ENCODE data around the gene CENPB. TPM values are rescaled to one million over a fixed set of nuclear protein-coding genes. Genes with fewer than 3 reads are reported as not detected.

The CENPB gene
- total and polyA plus RNA-seq, 4 donors: 4.5 to 32.4 (median 25.4) TPM

GRCh38 chr20:3755269-3755668 is 31.3 kb downstream of the CENPB start:
- no peak for DNase-seq (ENCODE audit: low spot score)
- Histone ChIP-seq H3K9ac (ENCODE audit: low read depth in 1 of 2, low read length in 2 of 2) (no peak overlapping the region), H3K27ac (ENCODE audit: low read depth in 1 of 2, low read length in 2 of 2) (no peak overlapping the region), H3K4me1 (ENCODE audit: control insufficient read depth in 4 of 4, insufficient read depth in 4 of 4, low read length in 3 of 4) (peaks cover 1 to 18% (median 14%) of the 10 kb centered on the region in 4 donors), H3K9me3 (ENCODE audit: control insufficient read depth in 4 of 4, low read length in 3 of 4) (no peaks in the 10 kb centered on the region), H3K4me3 (ENCODE audit: low read depth in 1 of 3, low read length in 3 of 3) (no peak overlapping the region), H3K27me3 (ENCODE audit: control insufficient read depth in 4 of 4, insufficient read depth in 4 of 4, low read length in 3 of 4) (no peaks in the 10 kb centered on the region), H3K36me3 (ENCODE audit: control insufficient read depth in 4 of 4, insufficient read depth in 3 of 4, low read depth in 1 of 4, low read length in 3 of 4) (peaks cover 0 to 3% (median 0%) of the 10 kb centered on the region in 4 donors)
- TF ChIP-seq FOXA2 (IDR thresholded peaks at IDR 0.05) (no peak), RXRA (IDR thresholded peaks at IDR 0.05) (no peak), FOXA1 (IDR thresholded peaks at IDR 0.05) (no peak), MAX (IDR thresholded peaks at IDR 0.05) (no peak), REST (IDR thresholded peaks at IDR 0.05) (no peak), CTCF (IDR thresholded peaks at IDR 0.05; ENCODE audit: low read depth, low read length, missing input control) (no peak), JUND (IDR thresholded peaks at IDR 0.05) (no peak), ZBTB33 (IDR thresholded peaks at IDR 0.05) (no peak), YY1 (IDR thresholded peaks at IDR 0.05) (no peak), GABPA (IDR thresholded peaks at IDR 0.05 in 1 of 2, conservative IDR thresholded peaks at IDR 0.05 in 1 of 2) (no peak), EGR1 (IDR thresholded peaks at IDR 0.05; ENCODE audit: low read depth in 2 of 2) (no peak), RAD21 (IDR thresholded peaks at IDR 0.05) (no peak), NR2F2 (IDR thresholded peaks at IDR 0.05) (no peak)
- 96% methylated on average over 7 of the region's 7 CpGs for WGBS

GRCh38 chr20:3754276-3754630 is 32.3 kb downstream of the CENPB start:
- no peak for DNase-seq (ENCODE audit: low spot score)
- no peaks in the 10 kb centered on the region for H3K27me3 ChIP-seq (ENCODE audit: control insufficient read depth in 4 of 4, insufficient read depth in 4 of 4, low read length in 3 of 4)
- H3K9ac ChIP-seq (ENCODE audit: low read depth in 1 of 2, low read length in 2 of 2): no peak overlapping the region
- TF ChIP-seq JUND (IDR thresholded peaks at IDR 0.05) (no peak), HNF4A (conservative IDR thresholded peaks at IDR 0.05) (no peak), YY1 (IDR thresholded peaks at IDR 0.05) (no peak), NR2F2 (IDR thresholded peaks at IDR 0.05) (no peak), FOXA1 (IDR thresholded peaks at IDR 0.05) (no peak), CTCF (IDR thresholded peaks at IDR 0.05; ENCODE audit: low read depth, low read length, missing input control) (no peak), GABPA (IDR thresholded peaks at IDR 0.05 in 1 of 2, conservative IDR thresholded peaks at IDR 0.05 in 1 of 2) (no peak), SP1 (IDR thresholded peaks at IDR 0.05) (no peak), TAF1 (conservative IDR thresholded peaks at IDR 0.05) (no peak), MAX (IDR thresholded peaks at IDR 0.05) (no peak)
- no peak overlapping the region for H3K27ac ChIP-seq (ENCODE audit: low read depth in 1 of 2, low read length in 2 of 2)
- no peaks in the 10 kb centered on the region for H3K9me3 ChIP-seq (ENCODE audit: control insufficient read depth in 4 of 4, low read length in 3 of 4)
- 97% methylated on average over 16 of the region's 16 CpGs for WGBS
- peaks cover 1 to 25% (median 15%) of the 10 kb centered on the region in 4 donors for H3K4me1 ChIP-seq (ENCODE audit: control insufficient read depth in 4 of 4, insufficient read depth in 4 of 4, low read length in 3 of 4)
- peaks cover 0 to 3% (median 0%) of the 10 kb centered on the region in 4 donors for H3K36me3 ChIP-seq (ENCODE audit: control insufficient read depth in 4 of 4, insufficient read depth in 3 of 4, low read depth in 1 of 4, low read length in 3 of 4)
- no peak overlapping the region for H3K4me3 ChIP-seq (ENCODE audit: low read depth in 1 of 3, low read length in 3 of 3)

Measured in liver (tissue), 9 donors.